HepG2 (cell line): Measurements from ENCODE around the gene P4HB. TPM values are rescaled to one million over a fixed set of nuclear protein-coding genes. Genes with fewer than 3 reads are reported as not detected.

Source experiments
- ATAC-seq: fragments of 200-7000 bp; cut with Tn5 transposase; 3 replicates; pipeline ENCODE4 v1.9.1; 2020; ENCODE audit warnings: mild to moderate bottlenecking, moderate library complexity
- BruUV-seq: library from RNA; stranded (reverse); fragments of 400-500 nt; replicated peaks from 2 replicates; lab custom pipeline; 2021; lab: Mats Ljungman, UMichigan
- CTCF ChIA-PET: fragments of 300-600 bp; formaldehyde crosslinking; extraction: SDS; loops from one replicate; lab custom pipeline; 2021; ENCODE audit warnings: low total read pairs, inconsistent platforms, low intra/inter-chr PET ratio; lab: Yijun Ruan, JAX
- POLR2A ChIA-PET: fragments of 350-600 bp; sonication (Branson Sonifier 250); formaldehyde crosslinking; loops from one replicate; lab custom pipeline; 2020; ENCODE audit warnings: antibody characterized with exemption, inconsistent platforms; lab: Yijun Ruan, JAX
- DNase-seq: peaks from one replicate; pipeline ENCODE4 v3.0.0-alpha.2; 2015; ENCODE audit warnings: low spot score
- FAIRE-seq: peaks from 3 replicates; lab custom pipeline; 2011; peaks lifted over from hg19 to GRCh38; lab: Jason Lieb, UNC
- H2AFZ ChIP-seq: one replicate; pipeline ENCODE4 v1.6.1; 2011; ENCODE audit warnings: low read length, inconsistent platforms
- H3K27ac ChIP-seq: fragments of 300-600 bp; 3 replicates; pipeline ENCODE4 v1.8.0; 2011; ENCODE audit warnings: mixed run types, mild to moderate bottlenecking, mixed read lengths, low read length, inconsistent platforms; ENCODE audit not compliant: insufficient read depth; ENCODE audit errors: extremely low read length
- H3K27me3 ChIP-seq, 2 experiments: fragments of 200-600 bp in 1 of 2; 2 replicates in 1 of 2; 3 replicates in 1 of 2; pipeline versions ENCODE4 v1.6.0 to v1.8.0; 2011; ENCODE audit warnings: low read length in 2 of 2, mild to moderate bottlenecking in 2 of 2, moderate library complexity in 2 of 2, inconsistent platforms in 1 of 2; ENCODE audit not compliant: insufficient read depth in 2 of 2, control insufficient read depth in 1 of 2
- H3K36me3 ChIP-seq, 2 experiments: fragments of 200-600 bp in 1 of 2; replicated peaks in 1 of 2; 2 replicates in 1 of 2; 3 replicates in 1 of 2; pipeline versions ENCODE4 v1.5.1 to v1.8.0; 2011; ENCODE audit warnings: low read length in 2 of 2, inconsistent platforms in 1 of 2; ENCODE audit not compliant: insufficient read depth in 2 of 2, control insufficient read depth in 1 of 2
- H3K4me1 ChIP-seq: 2 replicates; pipeline ENCODE4 v1.5.1; 2012; ENCODE audit warnings: low read length, inconsistent platforms; ENCODE audit not compliant: insufficient read depth
- H3K4me2 ChIP-seq: 2 replicates; pipeline ENCODE4 v1.6.0; 2011; ENCODE audit warnings: low read depth, low read length, inconsistent platforms
- H3K4me3 ChIP-seq, 3 experiments: fragments of 200-600 bp in 1 of 3; sonication (generic), shearing (Covaris generic) in 1 of 3; replicated peaks in 1 of 3; 2 replicates each; pipeline ENCODE4 v1.5.1; 2011 to 2016; ENCODE audit warnings: low read length in 3 of 3, inconsistent platforms in 2 of 3, low read depth in 2 of 3, mild to moderate bottlenecking in 2 of 3, control low read depth in 1 of 3, mixed read lengths in 1 of 3; ENCODE audit not compliant: insufficient read depth in 1 of 3
- H3K79me2 ChIP-seq: one replicate; pipeline ENCODE4 v1.6.1; 2011; ENCODE audit warnings: low read length, inconsistent platforms; ENCODE audit not compliant: insufficient read depth
- H3K9ac ChIP-seq: 2 replicates; pipeline ENCODE4 v1.6.0; 2011; ENCODE audit warnings: mild to moderate bottlenecking, low read depth, low read length, inconsistent platforms; ENCODE audit not compliant: insufficient read depth
- H3K9me3 ChIP-seq: 2 replicates; pipeline ENCODE4 v1.5.1; 2012; ENCODE audit warnings: mild to moderate bottlenecking, low read length
- H4K20me1 ChIP-seq: 2 replicates; pipeline ENCODE4 v1.6.0; 2011; ENCODE audit warnings: inconsistent platforms, mild to moderate bottlenecking, low read length, moderate library complexity; ENCODE audit not compliant: insufficient read depth
- AGO2 ChIP-seq: fragments of 200-400 bp; formaldehyde crosslinking; optimal IDR thresholded peaks from 2 replicates; pipeline ENCODE3; 2017; ENCODE audit warnings: mild to moderate bottlenecking, low read depth, low read length, moderate library complexity
- POLR2AphosphoS2 ChIP-seq: IDR thresholded peaks from 2 replicates; pipeline ENCODE4 v1.6.1; 2011; ENCODE audit warnings: low read depth, low read length, improper control_type of control experiment
- RBM22 ChIP-seq: fragments of 200-400 bp; formaldehyde crosslinking; optimal IDR thresholded peaks from 2 replicates; pipeline ENCODE3; 2017; ENCODE audit warnings: mild to moderate bottlenecking, low read length, moderate library complexity
- ZBTB26 ChIP-seq: IDR thresholded peaks from 2 replicates; pipeline ENCODE4 v1.6.1; 2016; ENCODE audit warnings: missing compliant biosample characterization, missing genetic modification reagents, borderline replicate concordance
- ZBTB34 ChIP-seq: sonication (generic); formaldehyde crosslinking; IDR thresholded peaks from 2 replicates; pipeline ENCODE4 v1.8.0; 2022; ENCODE audit warnings: mild to moderate bottlenecking, missing genetic modification reagents
- ZNF687 ChIP-seq: sonication (generic); formaldehyde crosslinking; IDR thresholded peaks from 2 replicates; pipeline ENCODE4 v1.5.1; 2020; ENCODE audit warnings: mild to moderate bottlenecking, missing genetic modification reagents, moderate library complexity
- ZNF7 ChIP-seq: IDR thresholded peaks from 2 replicates; pipeline ENCODE4 v1.6.1; 2016; ENCODE audit warnings: missing biosample characterization, missing genetic modification reagents
- WGBS: methylation state at CpG from one replicate; pipeline ENCODE4 v1.1.6; 2017; ENCODE audit warnings: low lambda C conversion rate; 5-methylcytosine and 5-hydroxymethylcytosine counted together
- in situ Hi-C: cut with HindIII; loops from 2 replicates; pipeline ENCODE4 v1.10.0; 2017; ENCODE audit warnings: low pct_unique_long_range_greater_than_20kb; ENCODE audit not compliant: extremely low pct_ligation_motif_present
- intact Hi-C: fragments of 100-400 bp; cut with micrococcal nuclease; formaldehyde crosslinking; loops from one replicate; pipeline ENCODE4 v1.10.0; 2022; ENCODE audit not compliant: unreplicated experiment
- polyA plus RNA-seq, 8 experiments: library from polyadenylated mRNA; depleted of rRNA in 3 of 8; stranded (reverse) in 7 of 8; unstranded in 1 of 8; fragments of >200 nt; fragmentation: Illumina TruSeq in 4 of 8; extraction: Trizol in 4 of 8; gene quantifications; 2 replicates each; pipeline versions ENCODE4 v1.2.1 to v1.2.3, GENCODE V29; 2011 to 2016; ENCODE audit warnings: low read depth in 4 of 8, missing spikeins in 1 of 8, mixed read lengths in 1 of 8; ENCODE audit not compliant: insufficient read depth in 1 of 8
- total RNA-seq, 5 experiments: library from RNA; depleted of rRNA; stranded (reverse); fragments of >200 nt; fragmentation: Illumina TruSeq; extraction: Trizol; gene quantifications; 2 replicates each; pipeline ENCODE4 v1.2.3, GENCODE V29; 2016; ENCODE audit warnings: low read depth in 1 of 5
- TF ChIP-seq, protein P1 (sequence below): sonication (generic); formaldehyde crosslinking; IDR thresholded peaks from 2 replicates; pipeline ENCODE4 v1.5.1; 2020; ENCODE audit warnings: missing genetic modification reagents, mild to moderate bottlenecking, borderline replicate concordance

Gene P4HB
- total and polyA plus RNA-seq, 2 of the 13 experiments (the other 11 are each of a cell fraction or from before 2014, with no cell fraction given), result 185 to 782 TPM

DNA sequence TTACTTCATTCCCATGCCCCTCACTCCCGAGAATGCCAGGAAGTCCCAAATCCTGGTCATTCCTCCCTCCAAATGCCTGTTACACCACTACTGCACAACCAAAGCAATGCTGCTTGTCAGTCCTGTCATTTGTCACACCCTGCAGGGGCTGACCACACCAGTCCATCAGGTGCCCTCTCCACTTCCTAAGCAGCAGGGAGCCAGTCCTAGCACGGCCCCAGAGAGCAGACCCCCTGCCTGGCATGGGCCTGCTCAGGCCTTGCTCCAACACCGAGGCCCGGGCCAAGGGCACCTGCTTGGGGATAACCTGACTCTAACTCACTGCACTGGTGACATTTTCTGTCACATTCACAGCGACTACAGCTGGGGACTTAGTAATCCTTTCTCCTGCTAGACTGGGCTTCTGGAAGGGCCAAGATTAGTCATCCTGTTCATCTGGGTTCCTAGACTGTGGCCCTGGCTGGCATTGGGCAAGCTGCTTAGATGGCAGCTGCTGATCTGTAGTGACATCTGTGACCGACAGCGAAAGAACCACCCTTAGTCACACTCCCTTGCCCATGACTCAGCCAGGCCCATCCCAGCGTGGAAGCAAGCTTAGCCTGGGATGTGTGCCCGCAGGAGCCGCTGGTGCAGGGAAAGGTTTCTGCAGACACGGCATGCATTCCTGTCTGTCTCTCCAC, 25.7 kb upstream of the P4HB start:
- DNase-seq, result no peak
- H3K36me3 ChIP-seq, result peaks cover 42 to 70% of the 10 kb centered on the region in 2 experiments
- WGBS, result 95% methylated on average over 10 of the region's 11 CpGs
- CTCF ChIA-PET, result no interaction called here
- H3K4me3 ChIP-seq, result no peak overlapping the region
- peak; percentile 8; the same call in 2 of the 3 replicates for ATAC-seq
- H3K9ac ChIP-seq, result 0 out of 2 replicates have a peak overlapping the region, but pooled peaks have one; percentile 14
- peaks cover 42% of the 10 kb centered on the region for H3K79me2 ChIP-seq
- H4K20me1 ChIP-seq, result no peaks in the 10 kb centered on the region
- H3K4me2 ChIP-seq, result no peak overlapping the region
- no TSS peak for BruUV-seq
- no peaks in the 10 kb centered on the region for H3K9me3 ChIP-seq
- peaks cover 22% of the 10 kb centered on the region for H3K4me1 ChIP-seq
- no peak overlapping the region for H2AFZ ChIP-seq
- no peak overlapping the region for H3K27ac ChIP-seq
- POLR2A ChIA-PET, result no interaction called here
- in situ Hi-C loops (no loop called here), intact Hi-C loops (no loop called here)
- TF ChIP-seq ZNF7 (CRISPR knock-in tag), result no peak
- peak; percentile 30 for TF ChIP-seq AGO2
- TF ChIP-seq, protein P1, sequence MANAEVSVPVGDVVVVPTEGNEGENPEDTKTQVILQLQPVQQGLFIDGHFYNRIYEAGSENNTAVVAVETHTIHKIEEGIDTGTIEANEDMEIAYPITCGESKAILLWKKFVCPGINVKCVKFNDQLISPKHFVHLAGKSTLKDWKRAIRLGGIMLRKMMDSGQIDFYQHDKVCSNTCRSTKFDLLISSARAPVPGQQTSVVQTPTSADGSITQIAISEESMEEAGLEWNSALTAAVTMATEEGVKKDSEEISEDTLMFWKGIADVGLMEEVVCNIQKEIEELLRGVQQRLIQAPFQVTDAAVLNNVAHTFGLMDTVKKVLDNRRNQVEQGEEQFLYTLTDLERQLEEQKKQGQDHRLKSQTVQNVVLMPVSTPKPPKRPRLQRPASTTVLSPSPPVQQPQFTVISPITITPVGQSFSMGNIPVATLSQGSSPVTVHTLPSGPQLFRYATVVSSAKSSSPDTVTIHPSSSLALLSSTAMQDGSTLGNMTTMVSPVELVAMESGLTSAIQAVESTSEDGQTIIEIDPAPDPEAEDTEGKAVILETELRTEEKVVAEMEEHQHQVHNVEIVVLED (CRISPR knock-in tag), result no peak
- TF ChIP-seq ZBTB34 (CRISPR knock-in tag), result no peak
- peak; percentile 10; the same call in 1 of the 2 replicates for TF ChIP-seq ZNF687 (CRISPR knock-in tag)
- TF ChIP-seq RBM22, result peak; percentile 83
- TF ChIP-seq ZBTB26, result no peak
- 0 out of 2 replicates have a peak, but pooled peaks have one; percentile 9 for TF ChIP-seq POLR2AphosphoS2
- no peak for FAIRE-seq
- H3K27me3 ChIP-seq, result peaks cover 0 to 6% of the 10 kb centered on the region in 2 experiments; a peak in 2 of 5 replicates
